Heart right ventricle (tissue), 16 donors: ENCODE measurements around the gene ZNF384. TPM values are rescaled to one million over a fixed set of nuclear protein-coding genes. Genes with fewer than 3 reads are reported as not detected.
"Not testable (repeated sequence)": the region's sequence is repeated elsewhere in the genome, so short reads cannot be mapped to it uniquely, and the experiment has no call there.

Experiments used
- ATAC-seq, 8 donors: fragments of 200-7000 bp; cut with Tn5 transposase; one replicate each; pipeline ENCODE4 v1.9.1; 2020; ENCODE audit warnings: mild to moderate bottlenecking in 8 of 8, moderate library complexity in 8 of 8, moderate number of reproducible peaks in 1 of 8
- DNase-seq, 2 donors: peaks; one replicate each; pipeline ENCODE4 v3.0.0-alpha.2; 2020
- H3K27ac ChIP-seq, 10 donors: fragments of 200-600 bp; sonication (generic) in 2 of 10; one replicate each; pipeline versions ENCODE4 v1.5.0 to v1.8.0; 2020 to 2022; ENCODE audit warnings: mild to moderate bottlenecking in 3 of 10
- H3K27me3 ChIP-seq, 7 donors: fragments of 200-600 bp; one replicate each; pipeline ENCODE4 v1.8.0; 2021 to 2022; ENCODE audit warnings: mild to moderate bottlenecking in 2 of 7
- H3K36me3 ChIP-seq, 9 donors: fragments of 200-600 bp; sonication (generic) in 1 of 9; one replicate each; pipeline versions ENCODE4 v1.5.0 to v1.8.0; 2020 to 2022; ENCODE audit warnings: mild to moderate bottlenecking in 2 of 9
- H3K4me1 ChIP-seq, 9 donors: fragments of 200-600 bp; sonication (generic) in 1 of 9; one replicate each; pipeline versions ENCODE4 v1.5.0 to v1.8.0; 2020 to 2022; ENCODE audit warnings: mild to moderate bottlenecking in 4 of 9
- H3K4me3 ChIP-seq, 10 donors: fragments of 200-600 bp; sonication (generic) in 2 of 10; one replicate each; pipeline versions ENCODE4 v1.5.0 to v1.8.0; 2020 to 2022; ENCODE audit warnings: mild to moderate bottlenecking in 7 of 10, moderate library complexity in 2 of 10
- H3K9me3 ChIP-seq, 11 donors: fragments of 200-600 bp in 10 of 11; sonication (generic) in 2 of 11; one replicate each; pipeline versions ENCODE4 v1.5.0 to v1.8.0; 2013 to 2022; ENCODE audit warnings: mild to moderate bottlenecking in 2 of 11, control low read depth in 1 of 11, moderate library complexity in 1 of 11
- CTCF ChIP-seq, 9 donors: fragments of 200-600 bp; sonication (generic) in 2 of 9; IDR thresholded peaks; one replicate each; pipeline versions ENCODE4 v1.5.0 to v1.8.0; 2021 to 2022; ENCODE audit warnings: antibody characterized with exemption in 9 of 9, mild to moderate bottlenecking in 5 of 9, moderate library complexity in 1 of 9
- WGBS, 2 donors: extraction: QIAGEN DNeasy Blood & Tissue Kit; methylation state at CpG; one replicate each; pipeline ENCODE4 v1.1.7; 2013; ENCODE audit warnings: inconsistent platforms in 1 of 2; 5-methylcytosine and 5-hydroxymethylcytosine counted together
- intact Hi-C, 10 donors: fragments of 100-400 bp; cut with DNase I; formaldehyde crosslinking; loops; one replicate each; pipeline versions ENCODE4 v1.11.1 to v1.14.2; 2022
- polyA plus RNA-seq, 2 donors: library from polyadenylated mRNA; stranded (reverse); fragments of 200-250 nt; gene quantifications; one replicate each; pipeline ENCODE4 v1.2.3, GENCODE V29; 2013
- total RNA-seq, 10 donors: library from RNA; stranded (reverse); fragmentation: NEBNext Ultra II Directional in 3 of 10; extraction: Animal tissue kit (Norgen Biotek cat#: 25700) in 3 of 10; gene quantifications; one replicate each; pipeline versions ENCODE4 v1.2.1 to v1.2.4, GENCODE V29; 2021 to 2023
- donor health status: Arrhythmogenic right ventricular cardiomyopathy.
- donor health status: ischemic (EF 13 %, LVEDD 7.1; RV severe dilation, severe dysfunction).
- donor health status: healthy with polysubstance abuse.
- donor health status: DM: no; HTN: yes; CAD: no.
- donor health status: DM: no; HTN: no; CAD: no.
- donor health status: ischemic (EF 25% LVEDD 6.9; RV normal size, moderate dysfunction).
- donor health status: ischemic (EF 25% LVEDD 5.7; RV mildly dilated, moderate dysfunction).
- donor health status: healthy.
- donor health status: DM: yes; HTN: yes; CAD: no.
- donor health status: Ischemic cardiomyopathy.
- donor health status: ischemic (EF 35%, LVEDD 5.7; RV mildly dilated, moderate dysfunction).
- donor health status: nonischemic (EF 11% LVEDD 7.7; RV severe dilation, severe dysfunction).
- donor health status: DM: yes; HTN: yes; CAD: no.
- donor health status: PGD.
- donor health status: ischemic (EF 29% LVEDD 5.4; RV normal size, mild dysfunction).
- donor health status: nonischemic (EF 23%, LVEDD 6.1; RV moderate dilation, normal function).

ZNF384 gene
- total and polyA plus RNA-seq, 12 donors, result 17.6 to 36.0 (median 28.7) TPM

GRCh38 chr12:6708960-6709394 is 19.8 kb upstream of the ZNF384 start:
- DNase-seq, result no peak
- Histone ChIP-seq H3K4me1 (no peaks in the 10 kb centered on the region), H3K36me3 (no peaks in the 10 kb centered on the region), H3K27me3 (peaks cover 0 to 69% (median 51%) of the 10 kb centered on the region in 7 donors), H3K4me3 (no peak overlapping the region), H3K9me3 (no peaks in the 10 kb centered on the region), H3K27ac (no peak overlapping the region)
- WGBS, 2 donors, result 85 to 87% methylated on average over 16 of the region's 16 CpGs
- no peak for TF ChIP-seq CTCF (IDR thresholded peaks at IDR 0.05)
- ATAC-seq, result no peak
- intact Hi-C loops, result no loop called here

GRCh38 chr12:6708351-6708750 is 19.2 kb upstream of the ZNF384 start:
- H3K4me3 ChIP-seq, DNase-seq, H3K9me3 ChIP-seq, H3K4me1 ChIP-seq, H3K36me3 ChIP-seq, ATAC-seq, intact Hi-C loops, H3K27ac ChIP-seq: not testable (repeated sequence)
- 92 to 93% methylated on average over 19 to 21 of the region's 21 CpGs for WGBS, 2 donors
- H3K27me3 ChIP-seq, result peaks cover 0 to 69% (median 54%) of the 10 kb centered on the region in 7 donors

- Histone ChIP-seq H3K36me3 (no peaks in the 10 kb centered on the region), H3K4me3 (no peak overlapping the region), H3K27ac (no peak overlapping the region), H3K9me3 (no peaks in the 10 kb centered on the region), H3K27me3 (peaks cover 12 to 93% (median 90%) of the 10 kb centered on the region in 7 donors), H3K4me1 (peaks cover 3 to 16% (median 11%) of the 10 kb centered on the region in 9 donors)
- WGBS, 2 donors, result 10 to 12% methylated on average over 10 of the region's 10 CpGs
- intact Hi-C loops, result no loop called here
- no peak for TF ChIP-seq CTCF (IDR thresholded peaks at IDR 0.05)
- DNase-seq (no peak), ATAC-seq (no peak)
Measured at GRCh38 chr12:6703631-6704030, 14.5 kb upstream of the ZNF384 start.

- Histone ChIP-seq H3K4me1 (peaks cover 3 to 16% (median 11%) of the 10 kb centered on the region in 9 donors), H3K9me3 (no peaks in the 10 kb centered on the region), H3K27me3 (peaks cover 12 to 100% (median 87%) of the 10 kb centered on the region in 7 donors), H3K4me3 (peak overlapping the region in 6 of 10 donors; percentile 32 to 54 (median 46)), H3K27ac (no peak overlapping the region), H3K36me3 (no peaks in the 10 kb centered on the region)
- DNase-seq (no peak), ATAC-seq (no peak)
- intact Hi-C loops, result no loop called here
- no peak for TF ChIP-seq CTCF (IDR thresholded peaks at IDR 0.05)
- WGBS, 2 donors, result 28 to 31% methylated on average over 13 of the region's 13 CpGs
Measured at GRCh38 chr12:6701078-6701768, 12.0 kb upstream of the ZNF384 start.

- H3K27ac ChIP-seq, result no peak within 1 kb of the TSS
- H3K4me1 ChIP-seq, result peaks cover 3 to 16% (median 11%) of the 10 kb centered on the region in 9 donors
- intact Hi-C loops, result no loop called here
- no peaks in the 10 kb centered on the region for H3K9me3 ChIP-seq
- no peak for TF ChIP-seq CTCF (IDR thresholded peaks at IDR 0.05)
- H3K27me3 ChIP-seq, result peaks cover 12 to 100% (median 87%) of the 10 kb centered on the region in 7 donors
- no peaks in the 10 kb centered on the region for H3K36me3 ChIP-seq
- DNase-seq, result peak in 1 of 2 donors; percentile 48
- ATAC-seq, result peak in 6 of 8 donors; percentile 38 to 77 (median 50)
- peak within 1 kb of the TSS; percentile 25 to 54 (median 45) for H3K4me3 ChIP-seq
- 1% methylated on average over 22 to 42 of the region's 43 CpGs for WGBS, 2 donors
Measured at GRCh38 chr12:6700646-6701051, 11.5 kb upstream of the ZNF384 start, which contains the start of gene PIANP. PIANP (minus strand) TSS chr12:6700815; CDS start chr12:6698061, 2,754 bp downstream.
